Measurements from ENCODE around the gene NVL.
"Not testable (repeated sequence)": the region's sequence is repeated elsewhere in the genome, so short reads cannot be mapped to it uniquely, and the experiment has no call there.

The NVL gene

GRCh38 chr1:224213438-224214119, 116.4 kb downstream of the NVL start:
- DNase-seq, result no peak
- TF ChIP-seq CTCF (IDR thresholded peaks at IDR 0.05), result no peak
- intact Hi-C loops (cut with DNase I; ENCODE audit: low total_unique reads), result no loop called here
- Histone ChIP-seq H3K9me3 (no peaks in the 10 kb centered on the region), H3K27ac (no peak overlapping the region), H3K4me3 (no peak overlapping the region), H3K4me1 (peaks cover 0 to 4% (median 2%) of the 10 kb centered on the region in 4 donors), H3K36me3 (no peaks in the 10 kb centered on the region), H3K27me3 (no peaks in the 10 kb centered on the region)

- no peak for TF ChIP-seq CTCF (IDR thresholded peaks at IDR 0.05)
- intact Hi-C loops (cut with DNase I; ENCODE audit: low total_unique reads), result no loop called here
- no peak overlapping the region for H3K4me3 ChIP-seq
- no peaks in the 10 kb centered on the region for H3K27me3 ChIP-seq
- no peaks in the 10 kb centered on the region for H3K36me3 ChIP-seq
- DNase-seq, result no peak
- H3K9me3 ChIP-seq, result no peaks in the 10 kb centered on the region
- peaks cover 0 to 4% (median 2%) of the 10 kb centered on the region in 4 donors for H3K4me1 ChIP-seq
- no peak overlapping the region for H3K27ac ChIP-seq
Measured at GRCh38 chr1:224212618-224213061, 117.3 kb downstream of the NVL start.

DNA sequence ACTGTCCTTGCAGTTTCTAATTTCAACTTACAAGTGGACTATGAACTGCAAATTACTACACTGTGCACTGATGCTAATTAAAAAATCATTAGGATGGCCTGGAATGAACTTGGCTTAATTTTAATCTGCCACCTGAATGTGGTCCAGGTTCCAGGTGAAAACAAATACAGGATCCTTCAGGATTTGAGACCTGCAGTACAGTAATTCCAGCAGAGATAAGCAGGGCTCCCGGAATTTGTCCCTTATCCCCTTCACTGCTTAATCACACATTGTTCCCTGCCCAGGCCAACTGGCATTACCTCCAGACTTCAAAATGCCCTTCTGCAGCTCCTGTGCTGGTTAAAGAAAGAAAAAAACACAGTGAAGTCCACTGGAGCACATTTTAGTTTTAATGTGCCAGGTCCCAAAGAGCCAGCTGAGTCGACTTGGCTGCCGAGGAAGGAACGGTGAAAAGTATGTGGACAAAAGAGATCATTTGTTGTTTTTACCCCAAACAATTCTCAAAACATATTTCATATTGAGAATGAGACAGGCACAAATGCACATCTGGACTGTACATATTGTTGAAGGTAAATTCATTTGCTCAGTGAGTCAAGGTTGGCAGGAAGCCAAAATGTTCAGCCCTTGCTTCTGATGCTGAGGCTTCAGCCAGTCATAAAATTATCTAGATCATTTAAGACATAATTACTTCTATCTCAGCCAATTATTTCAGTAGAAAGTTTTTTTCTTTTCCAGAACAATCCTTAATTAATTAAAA, 118.6 kb downstream of the NVL start:
- no peak for TF ChIP-seq CTCF (IDR thresholded peaks at IDR 0.05)
- Histone ChIP-seq H3K9me3 (no peaks in the 10 kb centered on the region), H3K4me3 (no peak overlapping the region), H3K36me3 (no peaks in the 10 kb centered on the region), H3K27ac (no peak overlapping the region), H3K27me3 (no peaks in the 10 kb centered on the region), H3K4me1 (peaks cover 0 to 4% (median 2%) of the 10 kb centered on the region in 4 donors)
- intact Hi-C loops (cut with DNase I; ENCODE audit: low total_unique reads), result no loop called here
- no peak for DNase-seq

DNA sequence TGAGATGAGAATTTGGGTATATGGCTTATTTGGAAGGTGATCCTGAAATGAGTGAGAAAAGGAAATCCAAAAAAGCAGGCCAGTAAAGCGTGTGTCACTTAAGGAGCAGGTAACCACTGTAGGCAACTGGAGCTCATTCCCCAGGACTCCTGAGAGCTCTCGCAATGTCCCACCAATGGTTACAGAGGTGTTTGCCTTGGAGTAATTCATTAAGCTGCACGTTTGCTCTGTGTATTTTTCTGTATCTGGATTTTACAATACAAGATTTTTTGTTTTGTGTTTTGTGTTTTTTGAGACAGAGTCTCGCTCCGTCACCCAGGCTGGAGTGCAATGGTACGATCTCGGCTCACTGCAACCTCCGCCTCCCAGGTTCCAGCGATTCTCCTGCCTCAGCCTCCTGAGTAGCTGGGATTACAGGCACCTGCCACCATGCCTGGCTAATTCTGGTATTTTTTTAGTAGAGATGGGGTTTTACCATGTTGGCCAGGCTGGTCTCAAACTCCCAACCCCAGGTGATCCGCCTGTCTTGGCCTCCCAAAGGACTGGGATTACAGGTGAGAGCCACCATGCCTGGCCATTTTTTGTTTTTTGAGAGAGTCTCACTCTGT, 123.9 kb downstream of the NVL start:
- H3K36me3 ChIP-seq; H3K9me3 ChIP-seq; DNase-seq; intact Hi-C loops (cut with DNase I; ENCODE audit: low total_unique reads); H3K27me3 ChIP-seq; H3K4me3 ChIP-seq: not testable (repeated sequence)
- Histone ChIP-seq H3K27ac (peak overlapping the region in 1 of 2 donors; percentile 51), H3K4me1 (peaks cover 0 to 26% (median 12%) of the 10 kb centered on the region in 4 donors)

DNA sequence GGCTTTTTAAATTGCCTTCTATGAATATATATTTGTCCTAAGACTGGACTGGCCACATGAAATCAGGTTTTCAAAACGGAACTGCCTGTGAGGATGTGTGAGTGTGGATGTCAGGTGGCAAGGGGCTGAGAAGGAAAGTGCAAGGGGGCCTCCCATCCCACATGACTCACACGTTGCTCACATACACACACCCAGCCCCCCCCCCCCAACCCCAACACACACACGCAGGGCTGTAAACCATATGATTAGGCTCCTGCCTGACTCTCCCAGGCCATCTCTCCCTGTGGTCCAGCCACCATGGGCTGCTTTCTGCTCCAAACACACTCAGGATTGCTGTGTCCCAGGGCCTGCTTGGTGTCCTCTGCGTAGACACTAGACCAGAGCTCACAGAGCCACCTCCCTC, 124.5 kb downstream of the NVL start:
- no peak for DNase-seq
- Histone ChIP-seq H3K27me3 (no peaks in the 10 kb centered on the region), H3K36me3 (peaks cover 0 to 7% (median 0%) of the 10 kb centered on the region in 3 donors), H3K4me3 (no peak overlapping the region), H3K27ac (peak overlapping the region in 1 of 2 donors; percentile 51), H3K9me3 (no peaks in the 10 kb centered on the region), H3K4me1 (peaks cover 0 to 25% (median 12%) of the 10 kb centered on the region in 4 donors)
- TF ChIP-seq CTCF (IDR thresholded peaks at IDR 0.05), result no peak
- intact Hi-C loops (cut with DNase I; ENCODE audit: low total_unique reads), result no loop called here

Data from tibial artery (tissue), 4 donors.